GM20431 (cell line): Measurements from ENCODE around the gene VPS33A.
"Not testable (repeated sequence)": the region's sequence is repeated elsewhere in the genome, so short reads cannot be mapped to it uniquely, and the experiment has no call there.

Experiments
- in situ Hi-C: fragments of 300-500 bp; cut with MseI, MboI; formaldehyde crosslinking; loops from one replicate; pipeline ENCODE4 v1.15.0; 2020; ENCODE audit warnings: low sequenced_read_pairs; ENCODE audit not compliant: unreplicated experiment

The VPS33A gene

GRCh38 chr12:122206111-122206881 is 60.0 kb downstream of the VPS33A start:
- in situ Hi-C loops = no loop called here

GRCh38 chr12:122205053-122205925 is 61.0 kb downstream of the VPS33A start:
- in situ Hi-C loops = no loop called here

GRCh38 chr12:122204167-122205052 is 61.9 kb downstream of the VPS33A start:
- in situ Hi-C loops = no loop called here

- in situ Hi-C loops = no loop called here
Measured at GRCh38 chr12:122203301-122204166, 62.8 kb downstream of the VPS33A start, which contains the start of gene B3GNT4. Gene B3GNT4 (plus strand): TSS chr12:122203709. CDS start chr12:122204619, 910 bp downstream.

- in situ Hi-C loops = not testable (repeated sequence)
Measured at GRCh38 chr12:122202811-122203210, 63.5 kb downstream of the VPS33A start.

GRCh38 chr12:122202017-122202416 is 64.3 kb downstream of the VPS33A start:
- in situ Hi-C loops = no loop called here

- in situ Hi-C loops = no loop called here
Measured at GRCh38 chr12:122201381-122201780, 64.9 kb downstream of the VPS33A start.

GRCh38 chr12:122200541-122201175 is 65.6 kb downstream of the VPS33A start:
- in situ Hi-C loops = no loop called here

- in situ Hi-C loops = no loop called here
Measured at GRCh38 chr12:122199484-122200355, 66.6 kb downstream of the VPS33A start.

GRCh38 chr12:122197612-122197966 is 68.7 kb downstream of the VPS33A start:
- in situ Hi-C loops = no loop called here

- in situ Hi-C loops = no loop called here
Measured at GRCh38 chr12:122195405-122195804, 70.9 kb downstream of the VPS33A start.

- in situ Hi-C loops = no loop called here
Measured at GRCh38 chr12:122194804-122195203, 71.5 kb downstream of the VPS33A start.

GRCh38 chr12:122192441-122192840 is 73.9 kb downstream of the VPS33A start:
- in situ Hi-C loops = no loop called here

GRCh38 chr12:122190842-122191668 is 75.2 kb downstream of the VPS33A start:
- in situ Hi-C loops = no loop called here

- in situ Hi-C loops = no loop called here
Measured at GRCh38 chr12:122189626-122190475, 76.4 kb downstream of the VPS33A start.

- in situ Hi-C loops = no loop called here
Measured at GRCh38 chr12:122187466-122187865, 78.8 kb downstream of the VPS33A start.
